GM19452 (cell line): Measurements from ENCODE around the gene PTGES.
A peak's percentile ranks its signal among the peaks of the same experiment; 100 is the strongest.
"Not testable (repeated sequence)": the region's sequence is repeated elsewhere in the genome, so short reads cannot be mapped to it uniquely, and the experiment has no call there.

Source experiments
- ATAC-seq: cut with Tn5 transposase; IDR thresholded peaks from one replicate; pipeline ENCODE4 v1.9.1; 2021; ENCODE audit not compliant: unreplicated experiment

The PTGES gene

DNA sequence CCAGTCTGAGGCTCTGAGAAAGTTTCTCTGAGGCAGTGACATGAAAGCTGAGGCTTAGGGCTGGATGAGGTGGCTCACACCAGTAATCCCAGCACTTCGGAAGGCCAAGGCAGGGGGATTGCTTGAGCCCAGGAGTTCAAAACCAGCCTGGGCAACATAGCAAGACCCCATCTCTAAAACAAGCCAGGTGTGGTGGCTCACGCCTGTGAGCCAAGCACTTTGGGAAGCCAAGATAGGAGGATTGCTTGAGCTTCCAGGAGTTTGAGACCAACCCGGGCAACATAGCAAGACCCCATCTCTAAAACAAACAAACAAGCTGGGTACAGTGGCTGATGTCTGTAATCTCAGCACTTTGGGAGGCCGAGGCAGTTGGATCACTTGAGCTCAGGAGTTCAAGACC lies 3.8 kb downstream of the PTGES start:
- not testable (repeated sequence) for ATAC-seq

DNA sequence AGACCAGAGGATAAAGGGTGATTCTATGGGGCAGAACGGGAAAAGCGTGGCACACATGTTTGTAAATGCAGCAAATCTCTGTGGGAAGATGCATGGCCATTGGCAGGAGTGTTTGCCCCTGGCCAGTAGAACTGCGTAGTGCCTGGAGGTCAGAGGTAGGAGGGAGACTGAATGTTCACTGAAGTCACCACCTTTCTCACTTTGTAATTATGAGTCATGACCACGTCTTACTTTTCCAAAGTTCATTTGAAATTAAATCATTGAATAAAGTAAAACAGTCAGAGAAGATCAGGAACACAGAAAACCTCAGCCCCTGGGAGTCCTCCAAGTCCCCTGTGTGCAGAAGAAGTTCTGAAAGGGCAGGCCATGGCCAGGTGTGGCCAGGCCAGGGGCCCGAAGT lies 4.6 kb downstream of the PTGES start:
- ATAC-seq = no peak

DNA sequence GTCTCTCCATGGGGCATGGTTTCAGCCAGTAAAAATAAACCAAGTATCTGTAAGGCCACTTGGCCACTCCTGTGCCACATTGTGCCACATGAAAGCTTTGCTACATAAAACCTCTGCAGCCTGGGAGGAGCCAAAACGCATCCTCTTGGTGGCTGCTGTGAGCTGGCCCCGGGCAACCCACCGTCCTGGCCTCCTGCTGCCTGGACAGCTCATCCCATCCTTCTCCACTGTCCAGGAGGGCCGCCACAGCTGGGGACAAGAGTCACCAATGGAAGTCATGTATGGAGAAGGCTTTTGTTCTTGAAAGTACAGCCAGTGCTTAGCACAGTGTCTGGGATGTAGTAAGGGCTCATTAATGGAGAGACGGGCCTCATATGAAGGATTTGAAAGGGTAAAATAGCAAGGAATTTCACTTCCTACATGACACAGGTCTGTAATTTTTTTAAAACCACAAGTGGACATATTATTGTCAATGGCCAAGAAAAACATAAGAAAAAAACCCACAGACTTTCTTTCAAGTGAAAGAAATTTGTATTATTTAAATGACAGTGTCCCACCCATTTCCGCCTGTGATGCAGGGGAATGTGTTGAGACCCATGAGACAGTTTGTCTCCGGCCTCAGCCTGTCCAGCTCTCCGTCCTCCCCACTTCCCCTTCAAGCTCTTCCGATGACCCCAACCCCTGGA lies 6.6 kb downstream of the PTGES start:
- ATAC-seq = no peak

DNA sequence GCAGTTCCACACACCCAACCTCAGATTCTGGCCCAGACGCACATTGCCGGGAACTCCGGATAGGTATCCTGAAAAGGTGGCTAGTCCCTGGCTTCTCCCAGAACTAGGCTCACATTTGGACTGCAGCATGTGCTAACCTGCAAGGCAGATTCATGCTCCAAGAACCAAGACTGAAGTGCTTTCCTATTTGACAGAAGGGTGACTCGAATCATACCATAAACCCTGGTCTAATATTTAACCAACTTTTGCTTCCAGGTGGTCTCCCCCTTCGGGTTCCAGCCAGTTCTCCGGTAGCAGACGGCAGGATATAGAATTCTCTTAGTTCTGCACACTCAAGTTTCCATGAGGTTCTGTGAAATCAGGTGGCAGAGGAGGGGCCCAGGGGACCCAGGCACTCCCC lies 7.6 kb downstream of the PTGES start:
- no peak for ATAC-seq

DNA sequence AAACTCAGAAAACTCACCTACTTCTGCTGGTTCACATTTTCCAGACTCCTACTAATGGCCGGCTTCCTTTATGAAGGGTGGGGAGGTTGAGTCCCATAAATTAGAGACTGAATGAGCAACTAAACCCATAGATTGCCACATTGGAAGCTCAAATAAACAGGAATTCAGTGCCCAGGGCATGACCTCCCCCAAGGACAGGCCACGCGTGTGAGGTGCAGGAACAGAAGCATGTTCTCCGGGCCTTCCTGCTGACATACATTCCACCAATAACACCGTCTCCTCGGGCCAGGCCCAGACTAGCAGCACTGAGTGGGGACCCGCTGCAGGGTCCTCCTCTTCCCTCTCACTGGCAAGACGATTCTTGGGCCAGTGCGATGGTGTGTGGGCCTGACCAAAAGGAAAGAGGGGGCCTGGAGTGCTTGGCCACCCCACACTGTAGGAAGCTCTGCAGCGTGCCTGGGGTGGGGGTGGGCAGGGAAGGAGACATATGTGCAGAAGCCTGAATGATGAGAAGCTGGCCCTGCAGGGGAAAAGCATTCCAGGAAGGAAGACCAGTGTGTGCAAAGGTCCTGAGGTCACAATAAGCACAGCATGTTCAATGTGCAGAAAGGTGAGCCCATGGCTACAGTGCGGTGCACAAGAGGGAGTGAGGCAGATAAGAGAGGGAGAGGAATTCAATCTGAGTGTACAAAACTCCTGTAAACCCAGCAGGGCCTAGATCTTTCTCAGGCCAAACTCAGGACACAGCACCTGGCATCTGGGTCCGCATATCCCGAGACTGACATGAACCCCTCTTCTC lies 12.0 kb downstream of the PTGES start:
- no peak for ATAC-seq

DNA sequence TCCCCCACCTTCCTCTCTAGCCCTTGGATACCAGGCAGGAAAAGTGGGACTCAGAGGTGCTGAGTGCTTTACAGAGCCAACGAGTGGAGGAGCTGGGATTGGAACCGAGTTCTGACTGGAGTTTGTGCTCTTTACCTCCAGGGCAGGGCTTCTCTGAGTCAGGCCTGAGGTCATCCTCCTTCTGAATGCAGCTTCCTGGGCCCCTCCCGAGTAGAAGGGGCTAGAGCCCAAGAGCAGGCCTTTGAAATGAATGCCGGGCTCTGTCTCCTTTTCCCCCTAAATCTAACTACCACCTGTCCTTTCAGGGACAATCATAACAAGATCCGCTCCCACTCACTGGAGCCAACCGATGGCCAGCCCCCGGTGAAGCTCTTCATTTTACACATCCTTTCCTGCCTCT lies 12.7 kb downstream of the PTGES start:
- no peak for ATAC-seq

DNA sequence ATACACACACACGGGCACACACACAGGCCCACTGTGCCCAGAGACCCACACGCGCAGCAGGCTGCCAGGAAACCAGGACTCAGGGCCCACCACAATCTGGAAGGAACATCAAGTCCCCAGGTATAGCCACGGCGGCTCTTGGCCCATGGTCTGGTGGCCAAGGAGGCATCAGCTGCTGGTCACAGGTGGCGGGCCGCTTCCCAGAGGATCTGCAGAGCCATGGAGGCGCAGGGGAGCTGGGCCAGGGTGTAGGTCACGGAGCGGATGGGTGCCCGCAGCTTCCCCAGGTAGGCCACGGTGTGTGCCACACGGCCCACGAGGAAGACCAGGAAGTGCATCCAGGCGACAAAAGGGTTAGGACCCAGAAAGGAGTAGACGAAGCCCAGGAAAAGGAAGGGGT lies 13.4 kb downstream of the PTGES start:
- ATAC-seq = no peak

DNA sequence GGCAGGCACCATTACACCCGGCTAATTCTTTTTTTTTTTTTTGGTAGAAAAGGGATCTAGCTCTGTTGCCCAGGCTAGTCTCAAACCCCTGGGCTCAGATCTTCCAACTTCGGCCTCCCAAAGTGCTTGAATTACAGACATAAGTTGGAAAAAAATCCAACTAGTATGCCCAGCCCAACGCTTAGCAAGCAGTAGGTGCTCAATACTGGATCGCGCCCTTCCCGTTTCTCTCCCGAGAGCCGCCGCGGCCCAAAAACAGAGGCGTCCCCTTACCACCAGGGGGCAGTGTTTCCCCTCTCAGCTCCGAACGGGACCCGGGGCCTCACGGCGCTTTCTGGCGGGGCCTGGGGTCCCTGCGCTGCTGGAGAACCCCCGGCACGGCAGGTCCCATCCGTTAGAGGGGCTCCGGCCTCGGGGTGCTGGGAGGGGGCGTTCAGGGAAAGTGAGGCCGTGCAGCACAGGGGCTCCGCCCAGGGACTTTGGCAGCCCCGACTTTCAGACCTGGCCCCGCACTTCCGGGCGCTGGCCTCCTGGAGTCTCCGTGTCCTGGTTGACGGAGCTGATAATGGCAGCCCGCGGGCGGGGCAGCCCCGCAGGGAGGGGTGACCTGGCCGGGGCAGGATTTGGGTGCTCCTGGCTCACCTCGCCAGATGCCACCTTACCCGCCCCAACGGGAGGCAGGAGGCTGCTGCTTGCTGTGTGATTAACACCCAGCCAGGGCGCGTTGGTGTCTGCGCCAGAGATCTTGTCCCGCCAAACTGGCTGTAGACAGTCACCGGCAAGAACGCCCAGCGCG lies 15.2 kb downstream of the PTGES start:
- ATAC-seq = peak; percentile 70

DNA sequence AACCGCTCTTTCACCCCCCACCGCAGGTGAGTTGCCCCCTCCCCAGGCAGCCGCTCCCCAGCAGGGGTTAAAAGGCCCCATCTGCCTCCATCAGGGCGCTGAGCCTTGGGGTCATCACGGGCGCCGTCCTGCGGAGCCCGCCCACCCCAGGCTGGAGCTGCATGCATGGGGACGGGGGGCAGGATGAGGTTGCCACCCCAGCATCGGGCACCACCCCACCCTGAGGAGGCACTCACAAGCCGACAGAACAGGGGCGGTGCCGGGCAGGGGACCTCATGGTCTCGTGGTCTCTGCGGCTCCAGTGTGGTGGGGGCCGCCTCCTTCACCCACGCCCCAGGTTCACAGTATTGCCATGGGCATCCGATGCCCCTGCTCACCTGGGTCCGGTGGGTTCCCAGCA lies 16.5 kb downstream of the PTGES start:
- ATAC-seq = no peak

DNA sequence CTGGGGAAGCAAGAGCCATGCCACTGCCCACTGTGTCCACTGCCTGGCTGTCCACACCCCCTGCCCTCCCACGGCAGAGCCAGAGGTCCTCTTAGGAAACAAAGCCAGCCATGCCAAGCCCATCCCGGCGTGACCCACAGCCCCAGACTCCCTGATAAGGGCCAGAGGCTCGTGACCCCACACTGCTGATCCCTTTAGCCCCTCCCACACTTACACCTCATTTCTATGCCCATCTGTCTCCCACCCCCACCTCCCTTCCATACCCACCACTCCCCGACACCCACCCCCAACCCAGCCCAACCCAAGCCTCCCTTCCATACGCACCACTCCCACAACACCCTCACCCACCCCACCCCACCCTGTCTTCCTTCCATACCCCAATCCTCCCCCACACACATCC lies 17.3 kb downstream of the PTGES start:
- no peak for ATAC-seq

DNA sequence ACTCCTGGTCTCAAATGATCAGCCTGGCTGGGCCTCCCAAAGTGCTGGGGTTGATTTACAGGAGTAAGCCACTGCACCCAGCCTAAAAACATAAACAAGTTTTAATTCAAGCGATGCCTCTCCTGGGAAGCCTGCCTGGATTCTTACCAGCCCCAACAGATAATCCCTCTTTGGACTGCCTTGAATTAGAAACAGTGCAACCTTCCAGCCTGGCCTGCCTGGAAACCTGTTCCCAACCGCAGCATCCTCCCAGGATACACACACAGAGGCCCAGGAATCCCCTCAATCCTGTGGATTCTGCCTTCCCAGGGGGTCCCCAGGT lies 19.2 kb downstream of the PTGES start:
- no peak for ATAC-seq

DNA sequence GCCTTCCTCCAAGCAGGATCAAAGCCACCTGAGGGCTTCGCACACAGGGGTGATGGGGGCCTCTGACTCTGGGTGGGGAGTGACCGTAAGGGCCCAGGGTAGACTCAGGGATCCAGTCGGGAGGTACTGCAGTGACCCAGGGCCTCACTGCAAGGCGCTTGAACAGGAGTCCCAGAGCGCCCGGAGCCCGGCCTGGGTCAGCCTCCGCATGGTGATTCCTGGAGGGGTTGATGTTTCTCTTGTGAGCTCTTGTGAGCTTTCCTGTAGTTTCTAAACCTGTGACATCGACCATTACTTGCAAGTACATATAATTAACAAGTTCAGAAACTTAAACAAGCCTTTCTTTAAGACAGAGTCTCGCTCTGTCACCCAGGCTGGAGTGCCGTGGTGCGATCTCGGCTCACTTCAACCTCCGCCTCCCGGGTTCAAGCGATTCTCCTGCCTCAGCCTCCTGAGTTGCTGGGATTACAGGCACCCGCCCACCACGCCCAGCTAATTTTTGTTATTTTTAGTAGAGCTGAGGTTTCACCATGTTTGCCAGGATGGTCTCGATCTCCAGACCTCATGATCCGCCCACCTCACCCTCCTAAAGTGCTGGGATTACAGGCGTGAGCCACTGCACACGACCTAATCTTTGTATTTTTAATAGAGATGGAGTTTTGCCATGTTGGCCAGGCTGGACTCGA lies 19.8 kb downstream of the PTGES start:
- ATAC-seq = no peak

DNA sequence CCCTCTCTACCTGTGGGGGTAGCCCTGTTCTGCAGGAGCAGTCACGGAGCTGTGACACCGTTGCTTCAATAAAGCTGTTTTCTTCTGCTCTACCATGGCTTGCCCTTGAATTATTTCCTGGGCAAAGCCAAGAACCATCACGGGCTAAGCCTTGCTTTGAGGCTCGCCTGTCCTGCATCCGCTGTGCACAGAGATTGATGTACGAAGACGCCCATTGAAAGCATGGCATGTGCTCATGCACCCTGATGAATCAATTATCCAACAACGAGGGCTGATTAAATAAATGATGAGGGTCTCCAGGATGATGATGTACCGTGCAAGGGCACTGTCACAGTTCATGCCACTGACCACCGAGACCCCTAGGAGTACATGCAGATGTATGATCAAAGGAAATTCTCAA lies 20.7 kb downstream of the PTGES start:
- ATAC-seq = no peak

DNA sequence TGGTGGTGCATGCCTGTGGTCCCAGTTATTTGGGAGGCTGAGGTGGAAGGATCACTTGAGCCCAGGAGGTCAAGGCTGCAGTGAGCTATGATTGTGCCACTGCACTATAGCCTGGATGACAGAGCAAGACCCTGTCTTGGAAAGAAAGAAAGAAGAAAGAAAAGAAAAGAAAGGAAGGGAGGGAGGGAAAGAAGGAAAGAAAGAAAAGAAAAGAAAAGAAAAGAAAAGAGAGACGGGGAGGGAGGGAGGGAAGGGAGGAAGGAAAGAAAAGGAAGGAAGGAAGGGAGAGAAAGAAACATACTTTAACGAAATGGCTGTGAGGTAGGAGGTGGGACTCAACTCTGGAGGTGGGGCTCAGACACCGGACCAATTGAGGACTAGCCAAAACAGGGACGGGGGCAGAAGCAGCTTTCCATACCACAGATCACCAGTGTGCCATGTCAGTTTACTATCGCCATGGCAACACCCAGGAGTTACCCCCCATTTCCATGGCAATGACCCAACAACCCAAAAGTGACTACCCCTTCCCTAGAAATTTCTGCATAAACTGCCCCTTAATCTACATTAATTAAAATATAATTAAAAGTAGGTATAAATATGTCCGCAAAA lies 21.3 kb downstream of the PTGES start:
- ATAC-seq = no peak

DNA sequence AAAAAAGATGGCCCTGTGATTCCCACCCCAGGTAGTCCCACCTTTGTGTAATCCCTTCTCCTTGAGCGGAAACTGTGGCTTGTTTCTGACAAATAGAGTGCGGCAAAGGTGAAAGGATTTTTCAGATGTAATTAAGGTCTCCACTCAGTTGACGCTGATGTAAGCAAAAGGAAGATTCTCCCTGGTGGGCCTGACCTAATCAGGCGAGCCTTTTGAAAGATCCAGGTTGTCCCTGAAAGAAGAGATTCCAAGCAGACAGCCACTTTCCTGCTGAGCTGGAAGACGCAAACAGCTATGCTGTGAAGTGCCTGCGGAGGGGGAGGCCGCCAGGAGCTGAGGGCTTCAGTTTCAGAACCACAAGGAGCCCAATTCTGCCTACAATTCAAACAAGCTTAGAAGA lies 24.1 kb downstream of the PTGES start:
- no peak for ATAC-seq

DNA sequence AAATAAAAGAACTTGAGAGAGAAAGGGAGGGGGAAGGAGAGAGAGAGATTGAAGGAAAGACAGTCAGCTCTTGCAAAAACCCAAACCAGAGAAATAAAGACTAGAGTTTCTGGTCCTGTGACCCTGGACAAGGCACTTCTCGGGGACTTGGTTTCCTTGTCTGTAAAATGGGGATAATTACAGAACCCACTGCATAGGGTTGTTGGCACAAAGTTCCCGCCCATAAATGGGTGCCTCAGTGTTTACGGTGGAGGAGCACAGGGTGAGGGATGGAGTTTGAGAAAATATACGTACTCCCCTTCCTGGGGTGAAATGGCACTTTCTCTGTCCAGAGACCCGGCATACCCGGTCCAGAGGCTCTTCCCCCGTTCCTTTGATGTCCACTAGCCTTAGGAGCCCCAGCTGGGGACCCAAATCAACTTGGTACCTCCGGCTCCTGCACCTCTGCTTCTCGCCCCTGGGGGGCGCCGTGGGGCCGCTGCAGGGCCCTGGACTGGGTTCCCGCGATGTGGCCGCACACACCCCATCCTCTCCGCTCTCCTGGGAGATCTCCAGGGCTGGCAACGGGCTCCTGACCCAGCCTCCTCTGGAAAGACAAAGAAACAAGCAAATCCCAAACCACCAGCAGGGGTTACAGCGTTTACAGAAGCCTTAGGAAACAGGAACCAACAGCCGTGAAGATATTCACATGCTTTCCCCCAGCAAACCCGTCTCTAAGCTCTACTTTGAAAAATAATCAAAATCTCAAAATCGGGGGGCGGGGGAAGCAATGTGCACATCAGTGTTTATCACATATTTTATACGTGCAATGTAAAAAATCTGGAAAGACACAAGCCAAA lies 26.3 kb downstream of the PTGES start:
- no peak for ATAC-seq

DNA sequence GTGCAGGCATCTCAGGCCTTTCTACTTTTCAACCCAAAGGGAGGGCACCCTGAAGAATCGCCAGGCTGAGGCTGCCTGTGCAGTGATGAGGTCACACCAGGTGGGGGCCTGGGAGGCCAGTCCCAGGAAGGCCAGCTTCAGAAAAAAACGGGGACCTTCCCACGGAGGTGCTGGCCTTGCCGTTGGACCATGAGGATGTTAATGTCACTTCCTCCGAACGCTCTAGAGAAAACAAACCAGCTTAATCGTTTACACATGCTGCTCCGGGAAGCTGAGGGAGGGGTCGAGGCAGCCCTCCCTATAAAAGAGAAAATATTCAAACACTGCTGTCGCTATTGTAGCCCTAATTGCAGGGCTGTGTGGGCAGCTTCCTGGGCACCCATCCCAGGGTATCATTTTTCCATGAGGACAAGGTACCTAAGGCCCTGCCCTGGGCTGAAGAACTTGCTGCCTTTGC lies 27.0 kb downstream of the PTGES start:
- ATAC-seq = no peak

DNA sequence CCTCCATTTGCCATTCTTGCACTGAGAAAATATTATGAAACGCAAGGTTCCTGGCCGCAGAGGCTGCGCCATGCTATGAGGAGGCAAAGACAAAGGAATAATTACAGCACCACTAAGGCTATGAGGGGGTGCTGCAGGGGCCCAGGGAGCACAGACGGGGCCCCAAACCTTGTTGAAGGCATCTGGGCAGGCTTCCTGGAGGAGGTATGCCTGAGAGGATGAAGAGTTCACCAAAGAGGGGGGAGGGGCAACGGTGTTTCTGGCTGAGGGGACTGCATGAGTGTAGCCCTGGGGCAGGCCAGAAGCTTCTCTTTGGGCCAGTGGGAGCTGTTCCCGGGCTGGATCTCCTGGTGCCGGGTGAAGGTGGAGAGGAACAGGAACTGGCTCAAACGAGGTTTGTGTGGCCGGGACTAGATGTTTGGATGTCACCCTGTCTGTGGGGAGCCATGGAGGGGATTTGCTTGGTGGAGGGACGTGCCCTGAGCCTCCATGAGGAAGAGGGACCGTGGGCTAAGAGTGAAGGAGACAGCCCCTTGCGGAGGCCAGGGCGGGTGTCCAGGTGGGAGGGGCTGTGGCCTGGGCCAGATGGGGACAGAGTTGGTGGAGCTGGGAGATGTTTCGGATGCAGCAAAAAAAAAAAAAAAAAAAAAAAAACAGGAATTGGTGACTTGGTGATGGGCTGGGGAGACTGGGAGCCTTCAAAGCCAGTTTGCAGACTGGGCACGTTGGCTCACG lies 28.2 kb downstream of the PTGES start:
- no peak for ATAC-seq

DNA sequence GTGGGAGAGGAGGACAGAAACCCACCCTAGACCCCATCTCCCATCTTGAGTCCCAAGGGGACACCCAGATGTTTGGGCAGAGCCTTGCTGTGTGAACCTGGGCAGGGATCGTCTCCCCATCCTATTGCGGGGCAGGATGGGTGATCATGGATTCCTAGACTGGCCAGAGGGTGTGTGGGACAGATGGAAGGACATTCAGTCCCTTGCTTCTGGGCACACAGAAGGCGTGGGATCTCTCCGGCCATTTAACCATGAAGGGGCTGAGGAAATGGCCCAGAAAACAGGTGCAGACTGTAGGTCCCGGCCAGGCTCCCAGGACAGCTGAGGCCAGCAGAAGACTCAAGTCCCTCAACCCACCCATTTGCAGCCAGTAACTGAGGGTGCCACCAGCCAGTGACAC lies 29.9 kb downstream of the PTGES start:
- no peak for ATAC-seq
